IPS DF 4.7 (cell line): ENCODE results near the gene FGF14.

Experiments used
- DNase-seq: peaks from one replicate; pipeline ENCODE4 v3.0.0-alpha.2; 2013; ENCODE audit warnings: low spot score; ENCODE audit errors: extremely low read depth

The FGF14 gene

GRCh38 chr13:101989798-101990350 lies 412.0 kb downstream of the FGF14 start:
- DNase-seq, result no peak

GRCh38 chr13:101988140-101988539 lies 413.7 kb downstream of the FGF14 start:
- no peak for DNase-seq

DNA sequence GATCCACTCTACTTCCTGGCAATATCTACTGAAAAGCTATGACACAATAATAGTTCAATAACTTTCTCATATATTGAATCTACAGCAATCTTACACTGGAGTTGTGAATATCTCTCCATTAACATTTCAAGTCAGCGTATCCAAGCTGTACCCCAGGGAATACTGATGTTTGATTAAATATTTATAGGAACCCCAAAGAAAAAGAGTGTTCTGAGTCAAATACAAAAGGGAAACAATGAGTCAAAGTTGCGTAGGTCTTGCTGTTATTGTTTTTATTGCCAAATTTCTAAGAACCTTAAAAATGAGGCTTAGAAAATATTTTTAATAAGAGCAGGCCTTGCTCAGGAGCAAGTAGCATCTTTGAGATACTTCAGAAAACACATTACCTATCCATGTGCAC lies 415.5 kb downstream of the FGF14 start:
- no peak for DNase-seq

- no peak for DNase-seq
These were observed 416.5 kb downstream of the FGF14 start for GRCh38 chr13:101985321-101985720.

DNA sequence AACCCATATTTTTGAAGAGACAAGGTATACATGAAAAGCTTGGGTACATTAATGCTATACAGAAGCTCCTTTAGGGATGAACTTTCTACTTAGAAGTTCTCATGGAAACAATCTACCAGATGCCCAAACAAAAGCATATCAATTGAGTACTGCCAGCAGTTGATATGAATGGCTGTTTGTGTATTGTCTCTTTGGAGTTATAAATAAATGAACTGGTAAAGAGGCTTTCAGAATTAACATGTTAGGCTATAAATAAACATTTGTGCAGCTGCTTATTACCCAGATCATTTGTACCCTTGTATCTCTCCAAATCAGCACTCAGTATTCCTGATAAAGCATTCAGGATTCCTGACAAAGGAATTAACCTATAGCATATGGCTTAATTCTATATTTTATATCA lies 418.9 kb downstream of the FGF14 start:
- no peak for DNase-seq

DNA sequence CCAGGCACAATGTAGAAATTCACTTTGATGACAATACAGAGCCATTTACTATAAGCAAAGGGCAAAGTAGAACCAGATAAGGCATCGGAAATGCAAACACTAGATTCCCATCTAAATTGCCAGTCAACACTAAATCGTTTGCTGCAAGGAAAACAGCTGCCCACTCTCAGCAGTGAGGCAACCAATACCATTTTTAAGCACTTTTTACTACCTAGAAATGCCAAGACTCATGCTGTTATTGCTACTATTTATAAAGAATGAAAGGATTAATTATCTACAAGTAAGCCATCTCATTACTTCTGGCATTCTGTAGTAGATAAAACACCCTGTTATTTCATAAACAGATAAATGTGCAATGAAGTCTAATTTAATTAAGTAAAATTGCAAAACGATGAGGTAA lies 422.0 kb downstream of the FGF14 start:
- DNase-seq, result no peak

GRCh38 chr13:101978552-101979315 lies 423.1 kb downstream of the FGF14 start:
- no peak for DNase-seq

DNA sequence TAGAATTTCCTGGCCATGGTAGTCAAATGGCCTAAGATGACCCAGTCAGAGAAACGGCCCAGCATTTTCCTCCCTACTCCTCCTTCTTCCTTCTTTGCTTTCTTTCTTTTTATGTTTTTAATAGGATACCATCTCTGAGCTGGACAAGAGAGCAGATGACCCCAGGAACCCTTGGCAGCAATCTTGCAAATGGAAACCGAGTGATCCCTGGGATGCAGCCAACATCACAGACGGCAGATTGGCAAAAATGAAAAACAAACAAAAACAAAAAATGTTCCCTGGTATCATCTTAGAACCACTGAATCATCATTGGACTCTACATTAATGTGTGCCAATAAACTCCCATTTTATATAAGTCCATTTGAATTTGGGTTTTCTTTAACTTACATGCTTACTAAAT lies 424.4 kb downstream of the FGF14 start:
- DNase-seq, result no peak

DNA sequence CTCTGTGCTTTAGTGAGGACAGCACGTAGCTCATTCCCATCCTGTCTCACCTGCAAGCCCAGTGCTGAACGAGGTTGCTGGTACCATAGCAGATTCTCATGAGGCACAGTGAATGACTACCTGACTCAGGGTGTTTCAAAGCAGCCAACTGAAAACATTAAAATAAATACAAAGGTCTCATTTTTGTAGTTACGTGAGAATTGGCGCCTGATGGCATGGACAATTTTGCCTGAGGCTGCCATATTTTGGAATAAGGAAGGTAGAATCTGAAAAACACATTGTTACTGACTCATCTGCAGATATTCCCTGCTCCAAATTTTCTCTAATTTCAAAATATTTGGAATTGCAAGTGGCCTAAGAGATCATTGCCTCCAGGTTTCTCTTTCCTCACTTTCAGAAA lies 429.7 kb downstream of the FGF14 start:
- no peak for DNase-seq

DNA sequence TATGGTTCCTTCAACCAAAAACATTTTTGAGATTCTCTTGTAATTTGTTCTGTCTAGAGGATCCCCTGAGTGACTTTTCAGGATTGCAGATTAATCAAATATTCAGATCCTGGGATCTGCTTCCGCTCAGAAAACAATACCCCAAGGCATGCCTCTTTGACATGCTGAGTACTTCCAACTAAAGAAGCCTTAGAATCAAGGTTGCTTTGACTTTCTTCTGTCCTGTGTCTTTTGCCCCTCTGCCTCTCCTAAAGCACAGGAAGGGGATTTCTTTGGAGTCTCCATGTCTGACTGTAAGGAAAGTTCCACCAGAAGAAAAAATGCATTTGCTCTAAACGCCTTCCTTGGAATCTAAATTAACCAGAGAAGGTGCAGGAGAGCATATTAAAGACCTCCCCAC lies 431.5 kb downstream of the FGF14 start:
- no peak for DNase-seq

DNA sequence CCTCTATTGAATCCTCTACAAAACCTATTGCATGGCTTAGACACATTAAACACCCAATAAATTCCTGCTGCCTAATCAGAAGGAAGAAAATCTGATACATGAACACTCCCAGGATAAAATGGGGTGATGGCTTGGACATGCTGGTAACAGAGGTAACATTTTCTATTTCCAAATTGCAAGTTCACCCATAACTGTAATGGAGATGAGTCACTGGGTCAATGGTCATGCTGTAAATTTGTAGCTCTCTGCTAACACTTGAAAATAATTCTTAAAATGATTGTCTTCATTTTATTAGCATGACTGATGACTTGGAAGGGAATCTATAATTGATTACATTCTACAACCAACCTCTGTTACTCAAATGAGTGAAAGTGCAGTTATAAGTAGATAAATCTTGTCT lies 434.1 kb downstream of the FGF14 start:
- no peak for DNase-seq

- DNase-seq, result no peak
These were observed 434.6 kb downstream of the FGF14 start for GRCh38 chr13:101967216-101967615.

DNA sequence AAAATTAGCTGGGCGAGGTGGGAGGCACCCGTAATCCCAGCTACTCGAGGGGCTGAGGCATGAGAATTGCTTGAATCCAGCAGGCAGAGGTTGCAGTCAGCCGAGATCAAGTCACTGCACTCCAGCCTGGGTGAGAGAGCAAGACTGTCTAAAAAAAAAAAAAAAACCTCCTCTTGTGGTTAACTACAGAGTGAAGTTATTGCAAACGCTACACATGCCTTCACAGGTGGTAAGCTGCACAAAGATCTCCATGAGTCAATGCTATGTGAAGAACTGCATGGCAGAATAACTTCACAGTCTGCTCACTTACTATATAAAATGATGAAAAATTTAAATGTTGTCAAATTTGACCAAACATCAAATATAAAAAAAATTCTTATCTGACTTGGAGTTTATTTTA lies 436.8 kb downstream of the FGF14 start:
- DNase-seq, result no peak

DNA sequence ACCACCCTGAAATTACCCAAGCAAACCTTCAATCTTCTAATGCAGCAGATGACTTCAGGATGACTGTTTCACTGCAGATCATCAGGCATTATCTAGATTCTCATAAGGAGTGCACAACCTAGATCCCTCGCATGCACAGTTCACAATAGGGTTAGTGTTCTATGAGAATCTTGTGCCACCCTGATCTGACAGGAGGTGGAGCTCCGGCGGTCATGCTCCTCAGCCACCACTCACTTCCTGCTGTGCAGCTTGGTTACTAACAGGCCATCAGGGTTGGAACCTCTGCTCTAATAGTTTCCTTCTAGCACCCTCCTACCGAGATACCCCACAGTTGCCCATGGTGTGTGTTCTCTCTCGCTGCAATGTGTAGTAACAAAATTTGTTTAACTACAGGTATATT lies 442.8 kb downstream of the FGF14 start:
- no peak for DNase-seq

DNA sequence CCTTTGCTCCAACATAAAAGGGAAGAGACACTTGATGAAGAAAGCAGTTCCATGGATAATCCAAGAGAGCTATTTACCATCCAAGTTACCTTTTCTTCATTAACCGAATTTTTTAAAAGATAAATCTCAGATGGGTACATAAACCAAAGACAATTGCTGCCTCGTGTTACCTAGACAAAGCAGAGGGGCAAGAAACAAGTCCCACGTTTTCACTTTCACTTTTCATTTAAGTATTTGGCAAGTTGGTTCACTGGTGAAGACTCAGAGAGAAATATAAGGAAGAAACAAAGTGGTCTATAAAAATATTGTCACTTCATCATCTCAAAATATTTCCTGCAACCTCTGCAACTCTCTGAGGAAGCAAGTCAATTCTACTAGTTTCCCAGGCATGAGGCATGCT lies 446.1 kb downstream of the FGF14 start:
- DNase-seq, result no peak

DNA sequence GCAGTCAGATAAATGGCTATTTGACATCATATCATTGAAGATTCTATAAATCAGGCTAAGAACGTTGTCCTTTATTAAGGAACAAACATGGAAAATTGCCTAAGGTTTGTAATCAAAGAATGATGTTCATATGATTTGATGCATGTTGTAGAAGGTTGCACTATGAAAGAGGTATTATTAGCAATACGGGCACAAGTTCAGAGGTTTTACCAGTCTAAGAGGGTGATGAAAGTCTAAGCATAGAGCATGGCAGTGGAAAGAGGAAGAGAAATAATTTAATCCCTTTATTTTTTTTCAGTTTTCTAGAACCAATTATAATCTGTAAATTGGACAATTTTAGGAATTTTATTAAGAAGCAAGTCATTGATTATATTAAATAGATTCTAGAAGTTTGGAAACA lies 450.7 kb downstream of the FGF14 start:
- DNase-seq, result no peak

- no peak for DNase-seq
These were observed 452.2 kb downstream of the FGF14 start for GRCh38 chr13:101949681-101950080.

GRCh38 chr13:101946401-101946800 lies 455.4 kb downstream of the FGF14 start:
- DNase-seq, result no peak

DNA sequence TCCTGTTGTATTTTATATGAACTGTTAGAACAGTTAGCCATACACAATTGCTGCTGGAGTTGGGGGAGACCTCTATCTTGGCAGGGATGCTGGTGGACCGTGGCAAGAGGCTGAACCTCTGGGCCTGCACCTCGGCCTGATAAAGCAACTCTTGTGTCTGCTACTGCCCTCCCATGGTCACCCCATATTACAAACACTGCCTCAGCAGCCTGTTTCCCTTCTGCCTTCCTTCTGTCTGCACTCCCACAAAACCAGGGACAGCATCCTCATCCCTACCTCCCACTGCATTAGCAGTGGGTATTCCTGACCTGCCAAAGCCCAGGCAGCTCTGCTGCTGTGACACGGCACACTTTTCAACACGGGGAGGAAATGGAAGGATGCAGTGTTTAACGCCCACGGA lies 456.4 kb downstream of the FGF14 start:
- DNase-seq, result no peak

GRCh38 chr13:101944521-101944920 lies 457.3 kb downstream of the FGF14 start:
- no peak for DNase-seq

DNA sequence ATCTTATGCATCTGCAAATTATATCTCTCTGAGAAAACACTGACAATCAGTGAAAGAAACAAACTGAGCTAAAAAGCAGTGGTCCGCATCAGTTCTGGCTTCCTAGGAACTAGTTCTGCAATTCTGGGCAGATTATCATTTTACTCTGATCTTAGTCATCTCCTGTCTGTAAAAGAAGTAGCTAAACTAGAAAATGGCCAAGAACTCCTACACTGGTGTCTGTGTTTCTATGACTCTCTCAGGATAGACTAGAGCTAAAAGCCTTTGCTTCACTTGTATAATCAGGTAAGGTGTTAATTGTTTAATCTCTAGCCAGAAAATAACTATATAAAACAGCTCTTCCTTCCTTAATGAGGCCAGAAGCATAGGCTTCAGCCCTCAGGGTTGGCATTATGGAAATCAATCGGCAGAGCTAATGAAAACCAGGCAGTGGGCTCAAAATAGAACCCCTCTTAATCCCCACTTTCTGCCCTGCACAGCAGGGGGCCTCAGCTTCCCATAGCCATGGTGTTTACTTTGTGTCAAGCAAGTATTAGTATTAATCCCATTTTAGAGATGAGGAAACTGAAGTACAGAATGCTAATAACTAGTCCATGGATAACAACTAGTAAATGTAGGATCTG lies 459.2 kb downstream of the FGF14 start:
- DNase-seq, result no peak

DNA sequence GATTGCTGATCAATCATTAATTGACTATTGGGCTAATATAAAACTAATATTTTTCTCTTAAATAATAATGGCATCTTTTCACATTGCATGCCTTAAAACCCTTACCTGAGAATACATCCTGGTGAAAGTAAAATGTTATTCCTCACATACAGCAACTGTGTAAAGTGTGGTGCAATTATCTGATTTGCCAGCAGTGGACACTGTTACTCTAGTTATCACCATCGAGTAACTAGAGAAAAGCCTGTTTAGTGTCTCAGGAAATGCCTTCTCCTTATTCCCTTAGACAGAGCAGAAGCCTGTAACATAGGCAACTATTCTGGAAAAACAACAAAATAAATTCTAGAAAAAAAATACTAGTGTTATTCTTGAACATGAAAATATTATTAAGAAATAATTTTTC lies 459.8 kb downstream of the FGF14 start:
- no peak for DNase-seq
